BLaER1 (cell line): ENCODE measurements around the gene BCAR1.

Experiments
- H3K27ac ChIP-seq: shearing (Covaris generic); formaldehyde crosslinking; 2 replicates; pipeline ENCODE4 v1.8.1; 2022
- H3K27me3 ChIP-seq: shearing (Covaris generic); formaldehyde crosslinking; 2 replicates; pipeline ENCODE4 v1.8.1; 2022
- H3K36me3 ChIP-seq: shearing (Covaris generic); formaldehyde crosslinking; 2 replicates; pipeline ENCODE4 v1.8.1; 2022
- H3K4me1 ChIP-seq: shearing (Covaris generic); formaldehyde crosslinking; 2 replicates; pipeline ENCODE4 v1.8.1; 2022
- H3K4me2 ChIP-seq: shearing (Covaris generic); formaldehyde crosslinking; 2 replicates; pipeline ENCODE4 v1.8.1; 2022
- H3K4me3 ChIP-seq: shearing (Covaris generic); formaldehyde crosslinking; 2 replicates; pipeline ENCODE4 v1.8.1; 2022
- H3K9ac ChIP-seq: shearing (Covaris generic); formaldehyde crosslinking; 2 replicates; pipeline ENCODE4 v1.8.1; 2022
- H3K9me3 ChIP-seq: shearing (Covaris generic); formaldehyde crosslinking; 2 replicates; pipeline ENCODE4 v1.8.1; 2022
- H4K20me1 ChIP-seq: shearing (Covaris generic); formaldehyde crosslinking; 2 replicates; pipeline ENCODE4 v1.8.1; 2022
- Cebpa-rat ChIP-seq: shearing (Covaris generic); IDR thresholded peaks from 2 replicates; pipeline ENCODE4 v1.8.1; 2022

The BCAR1 gene

GRCh38 chr16:75254359-75254837 lies 3.0 kb upstream of the BCAR1 start:
- peaks cover 18% of the 10 kb centered on the region for H3K4me1 ChIP-seq
- no peak overlapping the region for H3K27ac ChIP-seq
- H3K9me3 ChIP-seq: no peaks in the 10 kb centered on the region
- H3K9ac ChIP-seq: no peak overlapping the region
- no peak overlapping the region for H3K4me2 ChIP-seq
- no peak overlapping the region for H3K4me3 ChIP-seq
- H3K27me3 ChIP-seq: peaks cover 48% of the 10 kb centered on the region
- H3K36me3 ChIP-seq: no peaks in the 10 kb centered on the region
- H4K20me1 ChIP-seq: peaks cover 83% of the 10 kb centered on the region
- no peak for TF ChIP-seq Cebpa-rat

DNA sequence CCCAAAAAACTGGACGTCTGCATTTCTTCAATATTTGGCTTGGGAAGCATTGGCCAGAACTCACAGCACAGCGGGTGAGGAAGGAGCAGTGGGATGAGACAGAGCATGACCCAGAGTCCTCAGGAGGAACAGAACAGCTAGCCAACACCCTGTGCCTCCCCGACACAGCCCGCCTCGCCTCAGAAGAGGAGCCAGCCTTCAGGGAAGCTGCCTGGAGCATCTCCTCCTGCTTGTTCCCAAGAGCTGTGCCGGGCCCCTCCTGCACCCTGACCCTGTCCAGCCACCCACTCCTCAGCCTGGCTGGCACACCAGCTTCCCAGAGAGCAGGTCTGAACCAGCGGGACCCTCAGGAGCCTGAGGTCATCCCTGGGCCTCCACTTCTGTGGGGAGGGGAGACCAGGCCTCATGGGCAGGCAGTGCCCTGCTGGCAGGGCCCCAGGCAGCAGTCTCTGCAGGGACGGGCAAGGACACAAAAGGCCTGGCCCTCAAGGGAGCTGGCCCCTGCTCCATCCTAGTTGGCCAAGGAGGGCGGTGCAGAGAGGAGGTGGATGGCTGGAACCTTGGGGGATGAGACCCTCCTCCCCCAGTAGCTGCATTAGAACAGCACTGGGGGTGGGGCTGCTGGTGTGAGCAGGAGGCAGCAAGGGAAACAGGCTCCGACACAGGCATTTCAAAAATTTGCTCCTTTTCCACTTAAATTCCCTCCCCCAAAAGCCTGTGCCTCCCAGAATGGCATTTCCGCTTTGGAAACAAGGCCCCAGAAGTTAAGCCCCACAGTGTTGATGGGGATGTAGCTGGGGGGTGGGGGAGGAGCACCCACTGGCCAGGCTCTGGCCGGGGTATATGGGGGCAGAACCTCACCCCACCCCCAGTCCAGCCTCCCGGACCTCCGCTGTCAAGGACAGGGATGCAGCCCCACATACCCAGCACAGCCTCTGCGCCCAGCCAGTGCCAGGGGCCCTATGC lies 1.8 kb upstream of the BCAR1 start:
- H3K4me2 ChIP-seq: no peak overlapping the region
- H3K9ac ChIP-seq: no peak overlapping the region
- H3K36me3 ChIP-seq: no peaks in the 10 kb centered on the region
- no peak for TF ChIP-seq Cebpa-rat
- peaks cover 22% of the 10 kb centered on the region for H3K4me1 ChIP-seq
- no peak overlapping the region for H3K27ac ChIP-seq
- H3K27me3 ChIP-seq: peaks cover 60% of the 10 kb centered on the region
- H4K20me1 ChIP-seq: peaks cover 84% of the 10 kb centered on the region
- no peaks in the 10 kb centered on the region for H3K9me3 ChIP-seq
- H3K4me3 ChIP-seq: no peak overlapping the region

DNA sequence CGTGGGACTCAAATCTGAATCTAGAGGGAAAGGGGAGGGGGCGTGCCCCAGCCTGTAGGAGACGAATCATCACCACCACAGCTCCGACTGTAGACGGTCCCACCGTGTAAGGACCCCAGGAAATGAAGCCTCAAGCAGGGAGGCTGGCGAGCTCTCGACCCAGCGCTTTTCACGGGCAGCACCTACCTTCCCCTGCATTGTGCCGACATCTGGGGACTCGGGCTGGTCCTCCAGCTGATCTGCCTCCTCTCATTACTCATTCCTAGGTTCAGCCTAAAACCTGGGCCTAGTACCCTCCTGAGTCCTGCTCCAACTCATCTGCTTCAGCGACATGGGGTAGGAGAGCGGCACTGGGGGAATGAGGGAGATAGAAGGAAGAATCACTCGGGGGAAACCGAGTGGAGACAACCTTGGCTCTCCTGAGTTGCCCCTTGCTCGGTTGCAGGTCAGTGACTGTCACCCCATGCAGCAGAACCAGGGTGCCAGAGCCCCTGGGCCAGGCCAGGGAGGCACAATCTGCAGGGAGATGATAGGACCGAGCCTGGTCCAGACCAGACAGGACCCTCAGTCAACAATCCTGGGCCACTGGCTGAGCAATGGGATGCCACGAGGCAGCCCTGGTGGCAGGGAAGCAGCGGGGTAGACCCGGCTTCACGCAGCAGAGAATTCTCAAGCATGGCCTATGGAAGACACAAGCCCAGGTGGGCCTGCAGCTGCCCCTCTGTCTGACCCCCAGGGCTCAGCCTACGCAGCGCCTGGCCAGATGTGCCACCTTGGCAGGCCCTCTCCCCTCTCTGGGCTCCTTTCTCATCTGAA lies 833 bp upstream of the BCAR1 start:
- H3K4me1 ChIP-seq: peaks cover 29% of the 10 kb centered on the region
- no peak overlapping the region for H3K4me2 ChIP-seq
- H3K36me3 ChIP-seq: no peaks in the 10 kb centered on the region
- peaks cover 88% of the 10 kb centered on the region for H4K20me1 ChIP-seq
- no peak overlapping the region for H3K4me3 ChIP-seq
- no peaks in the 10 kb centered on the region for H3K9me3 ChIP-seq
- H3K27me3 ChIP-seq: peaks cover 70% of the 10 kb centered on the region
- no peak overlapping the region for H3K27ac ChIP-seq
- no peak overlapping the region for H3K9ac ChIP-seq
- no peak for TF ChIP-seq Cebpa-rat

GRCh38 chr16:75250809-75251279 lies 580 bp downstream of the BCAR1 start:
- Histone ChIP-seq H3K4me3 (peak overlapping the region; percentile 70), H3K36me3 (no peaks in the 10 kb centered on the region), H3K27ac (no peak overlapping the region), H3K4me2 (peak overlapping the region; percentile 99), H3K9ac (peak overlapping the region; percentile 38; the same call in 1 of the 2 replicates), H3K9me3 (no peaks in the 10 kb centered on the region), H4K20me1 (peaks cover 89% of the 10 kb centered on the region), H3K27me3 (peaks cover 75% of the 10 kb centered on the region), H3K4me1 (peaks cover 29% of the 10 kb centered on the region)
- TF ChIP-seq Cebpa-rat: no peak

DNA sequence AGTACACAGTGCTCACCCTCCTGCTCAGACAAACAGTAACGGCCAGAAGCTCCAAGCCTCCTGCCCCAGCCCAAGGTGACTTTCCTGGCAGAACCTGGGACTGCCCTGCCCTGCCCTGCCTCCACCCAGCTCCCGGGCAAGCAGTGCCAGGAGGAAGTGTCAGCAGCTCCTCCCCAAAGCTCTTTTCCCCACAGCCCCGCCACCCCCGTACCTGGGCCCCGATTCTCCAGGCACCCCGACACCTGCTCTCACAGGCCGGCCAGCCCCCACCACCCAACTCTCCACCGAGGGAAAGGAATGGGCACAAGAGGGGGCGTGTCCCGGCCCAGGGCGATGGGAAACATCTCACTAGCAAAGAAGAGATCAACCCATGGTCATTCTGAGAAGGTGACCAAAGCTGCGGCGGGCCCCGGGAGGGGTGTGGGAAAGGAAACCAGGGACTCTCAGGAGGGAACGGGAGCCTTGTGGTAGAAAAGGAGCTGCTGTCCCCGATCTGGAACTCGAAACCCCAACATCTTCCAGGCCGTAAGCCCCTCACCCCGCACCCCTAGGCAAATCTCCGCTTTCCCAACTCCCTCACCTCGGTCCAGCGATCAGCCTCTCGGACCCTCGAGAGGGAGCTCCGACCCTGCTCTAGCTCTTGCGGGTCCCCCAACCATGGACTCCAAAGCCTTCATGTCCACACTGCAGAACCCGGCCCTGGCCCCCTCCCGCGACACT lies 1.2 kb downstream of the BCAR1 start:
- Histone ChIP-seq H3K4me3 (peak overlapping the region; percentile 70), H3K27ac (no peak overlapping the region), H3K9me3 (no peaks in the 10 kb centered on the region), H4K20me1 (peaks cover 88% of the 10 kb centered on the region), H3K4me2 (peak overlapping the region; percentile 99), H3K9ac (0 out of 2 replicates have a peak overlapping the region, but pooled peaks have one; percentile 38), H3K4me1 (peaks cover 33% of the 10 kb centered on the region), H3K27me3 (peaks cover 75% of the 10 kb centered on the region), H3K36me3 (no peaks in the 10 kb centered on the region)
- no peak for TF ChIP-seq Cebpa-rat

DNA sequence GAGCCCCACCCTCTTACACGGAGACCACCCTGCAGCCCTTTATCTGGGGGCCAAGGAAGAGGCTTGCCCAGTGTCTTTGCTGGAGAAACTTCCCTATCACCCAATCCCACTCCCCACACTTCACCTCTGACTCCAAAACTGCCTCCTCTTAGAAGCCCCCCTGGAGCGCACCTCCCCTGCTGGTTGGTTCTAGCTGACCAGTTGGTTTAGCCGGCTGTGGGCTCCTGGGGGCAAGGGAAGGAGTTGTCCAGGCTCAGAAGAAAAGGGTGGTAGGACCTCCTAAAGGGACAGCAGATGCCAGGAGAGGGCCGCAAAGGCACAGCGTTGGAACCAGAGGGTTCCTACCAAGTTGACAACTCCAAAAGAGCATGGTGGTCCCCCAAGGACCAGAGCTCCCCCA lies 2.0 kb downstream of the BCAR1 start:
- TF ChIP-seq Cebpa-rat: no peak

DNA sequence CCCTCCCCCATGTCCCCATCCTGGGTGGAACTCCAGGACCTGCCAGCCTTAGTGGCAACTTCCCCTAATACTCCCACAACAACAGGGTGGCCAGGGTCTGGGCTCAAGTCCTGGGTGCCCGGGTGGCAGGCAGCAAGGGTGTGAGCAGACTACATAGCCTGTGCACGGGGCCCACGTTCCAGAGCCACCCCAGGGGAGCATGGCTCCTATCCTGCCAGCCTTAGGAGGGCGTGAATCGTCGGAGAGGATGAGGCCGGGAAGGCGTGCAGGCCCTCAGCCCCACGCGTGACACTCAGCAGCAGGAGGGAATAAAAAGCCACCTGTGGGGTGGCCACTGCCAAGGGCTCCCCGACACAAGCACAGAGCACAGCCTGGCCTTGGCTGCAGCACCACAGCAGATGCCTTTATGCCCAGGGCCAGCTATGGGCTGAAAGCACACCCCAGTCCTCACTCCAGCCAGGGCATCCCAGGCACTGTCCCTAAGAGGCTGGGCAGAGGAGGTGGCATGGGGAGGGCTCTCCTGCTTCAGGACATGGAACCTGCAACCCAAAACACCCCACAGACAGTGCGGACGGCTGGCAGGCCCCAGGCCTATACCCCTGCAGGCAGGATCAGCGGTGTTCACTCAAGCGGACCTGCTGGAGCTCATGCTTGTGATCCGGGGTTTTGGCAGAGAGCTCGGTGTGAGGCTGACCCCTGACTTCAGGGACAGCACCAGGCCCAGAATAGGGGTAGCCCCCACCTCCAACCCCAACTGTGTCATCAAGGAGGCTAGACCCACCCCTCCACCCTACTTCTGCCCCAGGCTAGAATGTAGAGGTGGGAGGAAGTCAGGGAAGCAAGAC lies 2.7 kb downstream of the BCAR1 start:
- Histone ChIP-seq H3K9ac (no peak overlapping the region), H4K20me1 (peaks cover 73% of the 10 kb centered on the region), H3K27ac (no peak overlapping the region), H3K4me1 (peaks cover 44% of the 10 kb centered on the region), H3K4me3 (no peak overlapping the region), H3K27me3 (peaks cover 70% of the 10 kb centered on the region), H3K4me2 (peak overlapping the region; percentile 39), H3K36me3 (no peaks in the 10 kb centered on the region), H3K9me3 (no peaks in the 10 kb centered on the region)
- TF ChIP-seq Cebpa-rat: no peak

More for the DNA sequence above, 2.0 kb downstream of the BCAR1 start:
- Histone ChIP-seq H3K4me1 (peaks cover 37% of the 10 kb centered on the region), H4K20me1 (peaks cover 80% of the 10 kb centered on the region), H3K27me3 (peaks cover 75% of the 10 kb centered on the region), H3K27ac (no peak overlapping the region), H3K9me3 (no peaks in the 10 kb centered on the region), H3K4me3 (no peak overlapping the region), H3K9ac (no peak overlapping the region), H3K4me2 (no peak overlapping the region), H3K36me3 (no peaks in the 10 kb centered on the region)

GRCh38 chr16:75248142-75248535 lies 3.3 kb downstream of the BCAR1 start:
- Histone ChIP-seq H3K4me2 (peak overlapping the region; percentile 39), H4K20me1 (peaks cover 67% of the 10 kb centered on the region), H3K4me1 (peaks cover 46% of the 10 kb centered on the region), H3K27ac (no peak overlapping the region), H3K36me3 (no peaks in the 10 kb centered on the region), H3K9ac (no peak overlapping the region), H3K9me3 (no peaks in the 10 kb centered on the region), H3K27me3 (peaks cover 64% of the 10 kb centered on the region), H3K4me3 (no peak overlapping the region)
- TF ChIP-seq Cebpa-rat: no peak

- no peaks in the 10 kb centered on the region for H3K36me3 ChIP-seq
- peaks cover 46% of the 10 kb centered on the region for H3K4me1 ChIP-seq
- no peak overlapping the region for H3K4me2 ChIP-seq
- H3K9me3 ChIP-seq: no peaks in the 10 kb centered on the region
- H3K27me3 ChIP-seq: peaks cover 55% of the 10 kb centered on the region
- H3K4me3 ChIP-seq: no peak overlapping the region
- no peak overlapping the region for H3K27ac ChIP-seq
- no peak for TF ChIP-seq Cebpa-rat
- peaks cover 58% of the 10 kb centered on the region for H4K20me1 ChIP-seq
- H3K9ac ChIP-seq: no peak overlapping the region
These were observed 4.2 kb downstream of the BCAR1 start for GRCh38 chr16:75247249-75247648.
